Brain pericyte (primary cell): ENCODE results near the gene RAB4A.
"Not testable (repeated sequence)": the region's sequence is repeated elsewhere in the genome, so short reads cannot be mapped to it uniquely, and the experiment has no call there.

Experiments used
- DNase-seq: peaks from one replicate; pipeline ENCODE4 v3.0.0-alpha.2; 2012; ENCODE audit warnings: low read depth, low spot score

The RAB4A gene

GRCh38 chr1:229298420-229298819, 27.5 kb downstream of the RAB4A start:
- no peak for DNase-seq

DNA sequence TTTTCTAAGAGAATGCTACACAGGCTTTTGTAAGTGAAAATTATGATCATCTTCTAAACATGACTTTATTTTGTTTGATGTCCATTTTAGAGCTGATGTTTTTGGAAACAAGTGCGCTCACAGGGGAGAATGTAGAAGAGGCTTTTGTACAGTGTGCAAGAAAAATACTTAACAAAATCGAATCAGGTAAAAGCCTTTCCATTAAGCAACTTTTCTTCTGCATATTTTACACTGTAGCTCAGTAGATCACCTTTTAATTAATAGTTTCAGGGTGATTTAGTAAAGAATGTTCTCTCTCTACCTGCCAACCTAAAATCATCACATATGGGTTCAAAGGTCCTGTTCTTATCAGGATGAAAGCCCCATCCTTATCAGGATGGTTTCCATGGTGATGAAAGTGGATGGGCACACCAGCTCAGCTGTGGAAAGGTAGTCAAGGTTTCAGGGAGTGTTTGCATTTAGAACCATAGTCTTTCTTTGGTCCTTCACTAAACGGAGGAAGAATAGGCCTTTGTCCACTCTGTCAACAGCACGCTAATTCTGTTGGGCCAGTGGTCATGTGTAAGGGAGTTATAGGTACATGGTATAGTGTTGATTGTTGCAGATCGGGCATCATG, 28.1 kb downstream of the RAB4A start:
- no peak for DNase-seq

DNA sequence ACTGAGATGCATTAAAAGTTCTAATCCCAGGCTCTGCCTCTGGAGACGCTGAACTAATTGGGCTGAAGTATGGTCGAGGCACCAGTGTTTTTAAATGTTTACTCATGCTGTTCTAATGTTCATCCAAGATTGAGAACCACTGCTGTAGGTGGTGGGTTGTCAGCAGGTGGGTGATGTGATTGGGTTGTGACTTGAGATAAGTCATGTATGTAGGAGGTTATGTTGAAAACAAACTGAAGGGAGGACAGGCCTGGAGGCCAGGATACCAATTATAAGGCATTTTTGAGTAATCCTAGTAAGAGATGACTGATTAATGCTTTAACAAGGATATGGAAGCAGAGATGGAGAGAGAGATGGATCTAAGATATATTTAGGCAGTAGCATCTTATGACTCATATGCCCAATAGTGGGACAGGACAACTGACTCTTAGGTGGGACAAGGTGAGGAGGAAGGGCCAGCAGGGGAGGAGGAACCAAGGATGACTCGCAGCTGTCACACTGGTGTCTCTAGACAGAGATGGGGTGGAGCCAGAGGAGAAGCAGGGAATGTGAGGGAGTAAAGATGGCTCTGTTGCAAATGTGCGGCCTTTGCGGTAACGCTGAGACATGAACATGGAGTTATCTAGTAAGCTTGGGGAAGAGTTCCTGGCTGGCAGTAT, 29.3 kb downstream of the RAB4A start:
- no peak for DNase-seq

- DNase-seq: no peak
Measured at GRCh38 chr1:229302740-229303139, 31.8 kb downstream of the RAB4A start.

DNA sequence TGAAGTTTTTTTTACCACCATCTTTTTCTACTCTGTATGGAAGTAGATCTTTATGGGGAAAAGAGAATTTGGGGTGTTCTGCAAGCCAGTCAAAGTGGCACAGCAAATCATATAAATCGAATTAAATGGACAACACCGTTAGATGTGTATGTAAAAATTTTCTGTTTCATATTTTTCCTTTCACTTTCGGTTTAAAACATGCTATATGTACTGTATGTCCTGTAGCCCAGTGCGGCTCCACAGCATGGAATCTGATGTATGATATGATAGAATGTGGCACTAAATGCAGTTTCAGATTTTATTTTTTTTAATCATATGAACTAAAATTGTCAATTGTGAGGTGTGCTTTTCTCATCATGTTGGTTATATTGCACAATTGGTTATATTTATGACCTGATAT, 32.9 kb downstream of the RAB4A start:
- no peak for DNase-seq

DNA sequence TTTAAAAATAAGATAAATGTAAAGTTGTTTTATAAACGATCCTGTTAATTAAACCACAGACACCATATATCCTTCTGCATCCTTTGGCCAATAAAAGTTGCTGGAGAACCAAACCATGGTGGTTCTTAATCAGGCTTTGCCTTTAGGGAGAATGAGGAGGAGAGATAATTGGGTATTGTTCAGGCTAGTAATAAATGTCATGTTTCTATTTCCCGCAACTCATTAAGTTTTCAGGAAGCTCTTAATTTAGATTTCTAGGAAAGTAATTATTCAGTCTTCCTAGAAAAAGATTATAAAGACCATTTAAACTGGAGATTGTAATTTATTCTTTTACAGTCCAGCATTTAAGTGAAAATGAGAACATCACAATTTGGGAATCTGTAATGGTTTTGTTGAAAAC, 34.5 kb downstream of the RAB4A start:
- no peak for DNase-seq

- no peak for DNase-seq
Measured at GRCh38 chr1:229309074-229309473, 38.2 kb downstream of the RAB4A start.

GRCh38 chr1:229309684-229310083, 38.8 kb downstream of the RAB4A start:
- no peak for DNase-seq

GRCh38 chr1:229310833-229311232, 39.9 kb downstream of the RAB4A start:
- DNase-seq: no peak

DNA sequence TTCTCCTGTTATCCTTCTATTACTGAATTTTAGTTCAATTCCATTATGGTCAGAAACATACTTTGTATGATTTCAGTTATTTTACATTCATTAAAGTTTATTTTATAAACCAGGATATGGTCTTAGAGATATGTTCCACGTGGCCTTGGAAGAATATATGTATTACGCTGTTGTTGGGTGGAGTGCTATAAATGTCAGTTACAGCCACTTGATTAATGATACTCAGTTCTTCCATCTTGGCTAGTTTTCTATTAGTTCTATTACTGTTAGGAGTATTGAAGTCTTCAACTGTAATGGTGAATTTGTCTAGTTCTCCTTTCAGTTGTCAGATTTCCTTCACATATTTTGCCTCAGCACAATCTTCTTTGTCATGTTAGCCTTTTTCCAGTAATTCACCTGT, 45.3 kb downstream of the RAB4A start:
- no peak for DNase-seq

GRCh38 chr1:229318056-229318455, 47.1 kb downstream of the RAB4A start:
- DNase-seq: no peak

- DNase-seq: no peak
Measured at GRCh38 chr1:229319487-229319886, 48.6 kb downstream of the RAB4A start.

- DNase-seq: no peak
Measured at GRCh38 chr1:229323201-229323600, 52.3 kb downstream of the RAB4A start.

DNA sequence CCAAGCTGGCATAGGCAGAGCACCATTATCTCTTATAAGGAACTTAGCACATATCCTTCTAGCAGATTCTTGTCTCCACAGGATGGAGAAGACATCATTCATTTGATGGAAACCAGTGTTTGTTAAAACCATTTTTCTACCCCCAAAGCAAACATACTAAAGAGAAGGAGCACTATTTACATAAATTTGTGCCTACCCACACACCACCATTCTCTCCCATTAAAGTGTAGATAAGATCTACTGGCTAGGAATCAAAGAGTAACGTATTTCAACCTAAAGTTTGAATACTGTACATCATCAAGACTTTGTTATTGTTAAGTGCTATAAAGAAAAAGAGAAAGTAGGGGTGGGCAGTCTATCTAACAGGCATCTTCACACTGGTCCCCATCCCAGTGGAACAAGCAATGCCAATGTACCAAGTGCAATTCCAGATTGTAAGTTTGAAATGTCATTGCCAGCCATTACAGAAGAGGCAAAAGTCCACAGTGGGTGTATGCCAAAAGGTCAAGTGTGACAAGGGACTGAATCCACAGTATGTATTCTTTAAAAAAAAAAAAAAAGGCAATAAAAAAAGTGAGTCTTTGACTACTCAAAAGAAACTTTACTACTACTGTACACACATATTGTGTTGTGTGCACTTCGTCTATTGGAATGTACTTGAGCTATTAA, 53.1 kb downstream of the RAB4A start:
- no peak for DNase-seq

- no peak for DNase-seq
Measured at GRCh38 chr1:229325401-229325800, 54.5 kb downstream of the RAB4A start.

DNA sequence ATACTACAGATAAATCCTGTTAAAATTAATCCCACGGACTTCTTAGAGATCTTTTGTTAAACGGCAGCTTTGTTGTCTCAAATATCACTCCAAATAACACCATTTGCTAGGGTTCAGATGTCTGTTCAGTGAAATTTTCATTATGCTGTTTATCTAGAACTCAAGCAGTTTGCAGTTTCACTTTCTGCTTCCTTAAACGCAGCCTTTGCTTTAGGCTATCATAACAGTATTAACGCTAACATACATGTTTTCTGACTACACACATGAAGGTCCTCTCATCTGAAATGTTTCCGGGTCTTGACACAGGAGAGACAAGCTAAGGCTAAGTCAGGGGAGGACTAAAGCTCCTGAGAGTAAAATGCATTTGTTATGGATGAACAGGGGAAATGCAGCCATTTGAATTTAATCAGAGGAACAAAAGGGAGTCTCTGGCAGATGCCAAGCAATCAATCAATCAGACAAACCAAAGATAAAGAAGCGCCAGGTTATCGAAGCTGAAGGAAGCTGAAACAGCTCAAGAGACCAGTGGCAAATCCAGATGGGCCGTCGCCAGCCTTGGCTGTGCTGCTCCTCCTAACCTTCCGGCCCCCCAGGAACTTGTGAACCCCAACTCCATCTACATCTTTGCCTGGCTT, 55.1 kb downstream of the RAB4A start:
- DNase-seq: no peak

GRCh38 chr1:229326601-229327000, 55.7 kb downstream of the RAB4A start:
- DNase-seq: no peak

DNA sequence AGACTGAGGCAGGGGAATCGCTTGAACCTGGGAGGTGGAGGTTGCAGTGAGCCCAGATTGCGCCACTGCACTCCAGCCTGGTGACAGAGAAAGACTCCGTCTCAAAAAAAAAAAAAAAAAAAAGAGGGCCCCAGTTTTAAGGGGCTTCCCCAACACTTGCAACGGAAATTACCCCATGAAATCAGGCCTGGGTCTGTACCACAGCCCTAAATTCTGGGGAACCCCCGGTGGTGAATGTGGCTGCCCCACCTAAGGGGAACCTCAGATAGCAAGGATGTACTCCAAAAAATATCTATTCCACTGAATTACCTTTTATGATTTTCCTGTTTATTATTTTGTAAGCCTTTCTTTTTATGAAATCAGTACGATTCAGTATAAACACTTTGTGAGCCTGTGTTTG, 56.9 kb downstream of the RAB4A start:
- DNase-seq: not testable (repeated sequence)

DNA sequence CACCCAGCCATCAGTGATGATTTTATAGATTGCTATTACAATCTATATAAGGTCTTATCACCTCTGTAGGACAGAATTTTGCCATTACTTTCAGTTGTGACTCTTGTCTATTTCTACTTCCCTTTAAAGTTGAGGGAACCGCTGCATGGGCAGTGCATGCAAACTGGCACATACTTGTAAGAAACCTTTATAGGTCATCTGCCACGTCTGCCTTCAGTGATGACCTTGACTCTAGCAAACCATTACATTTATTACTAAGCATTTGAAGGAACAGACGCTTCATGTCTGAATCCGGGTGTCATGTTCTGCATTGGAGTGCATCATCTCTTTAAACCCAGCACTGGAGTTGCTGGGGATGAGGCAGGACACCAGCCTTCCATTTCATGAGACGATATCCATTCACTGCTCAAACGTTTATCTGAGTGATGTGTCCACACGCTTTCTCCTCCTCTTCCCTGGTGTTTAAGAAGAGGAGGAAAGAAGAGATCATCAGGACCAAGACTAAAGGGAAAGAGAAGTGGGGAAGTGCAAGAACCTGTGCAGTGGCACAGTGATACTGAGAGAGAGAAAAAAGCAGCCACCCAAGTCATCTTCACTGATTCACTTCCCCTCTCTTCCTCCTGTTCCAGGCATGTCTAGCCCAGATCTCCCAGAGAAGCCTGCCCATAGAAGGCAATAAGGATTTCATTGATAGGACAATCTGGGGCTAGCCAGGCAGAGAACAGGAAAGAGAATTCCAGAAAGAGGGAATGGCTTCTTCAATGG, 57.9 kb downstream of the RAB4A start:
- no peak for DNase-seq

DNA sequence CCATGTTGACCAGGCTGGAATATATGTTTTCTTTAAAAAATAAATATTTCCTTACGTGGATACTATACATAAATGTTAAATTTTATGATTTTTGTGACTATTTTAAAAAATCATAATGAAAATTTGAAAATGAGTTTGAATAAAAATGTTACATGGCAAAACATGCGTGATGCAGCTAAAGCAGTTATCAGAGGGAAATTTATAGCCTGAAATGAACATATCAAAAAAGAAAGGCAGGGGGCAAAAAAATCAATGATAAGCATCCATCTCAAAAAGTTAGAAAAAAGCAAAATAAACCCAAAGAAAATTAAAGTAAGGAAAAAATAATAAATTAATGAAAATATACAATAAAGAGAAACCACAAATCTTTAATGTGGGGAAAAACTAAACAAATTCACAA, 63.4 kb downstream of the RAB4A start:
- no peak for DNase-seq

GRCh38 chr1:229334716-229335115, 63.8 kb downstream of the RAB4A start:
- no peak for DNase-seq

DNA sequence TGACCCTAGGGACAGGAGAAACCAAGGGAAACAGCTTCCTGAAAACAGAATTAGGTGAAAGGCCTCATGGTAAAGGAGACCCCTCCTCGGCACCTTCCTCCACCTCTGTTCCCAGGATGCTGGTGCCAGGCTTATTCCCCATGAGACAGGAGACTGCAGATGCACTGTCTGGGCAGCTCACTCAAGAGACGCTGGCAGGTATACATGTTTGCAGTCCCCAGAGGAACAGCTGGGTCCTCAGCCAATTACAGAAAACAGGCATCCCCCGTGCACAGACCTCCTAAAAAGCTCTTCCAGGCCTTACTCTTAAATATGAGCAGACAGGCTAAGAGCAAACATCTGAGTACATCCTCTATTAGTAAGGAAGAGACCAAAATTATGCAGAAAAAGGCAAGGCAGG, 65.4 kb downstream of the RAB4A start:
- no peak for DNase-seq
